ENCODE results near the gene KRT77. TPM values are rescaled to one million over a fixed set of nuclear protein-coding genes. Genes with fewer than 3 reads are reported as not detected.

Gene KRT77
- polyA plus RNA-seq, 1 donor from 2014 or later: not detected

DNA sequence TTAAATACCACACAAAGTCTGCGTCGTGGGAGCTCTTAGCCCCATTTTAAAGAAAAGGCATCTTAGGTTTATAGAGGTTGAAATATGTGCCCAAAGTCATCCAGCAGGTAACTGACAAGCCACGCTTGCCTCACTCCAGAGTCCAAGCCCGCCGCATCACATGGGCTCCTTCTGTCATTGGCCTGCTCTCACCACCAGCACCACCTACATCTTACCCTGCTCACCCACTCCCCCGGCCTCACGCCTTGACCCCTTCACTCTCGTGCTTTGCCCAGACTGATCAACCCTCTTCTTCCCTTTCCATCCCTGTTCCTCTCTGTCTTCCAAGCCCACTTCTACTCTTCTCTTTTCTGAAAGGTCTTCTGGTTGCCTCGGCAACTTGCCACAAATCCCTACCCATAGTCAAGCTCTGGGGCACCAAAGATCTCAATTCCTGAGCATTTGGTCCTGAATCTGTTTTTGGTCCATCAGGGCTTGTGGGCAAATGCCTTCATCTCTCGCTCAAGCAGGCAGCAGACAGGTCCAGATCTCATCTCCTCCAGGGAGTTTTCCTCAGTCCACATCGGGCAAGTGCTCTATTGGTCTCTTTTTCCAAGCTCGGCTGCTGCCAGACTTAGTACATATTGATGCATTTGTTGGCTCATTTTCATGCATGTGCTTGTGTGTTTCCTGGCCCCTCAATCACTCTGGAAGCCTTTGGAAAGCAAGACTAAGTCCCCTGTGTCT, 19.6 kb downstream of the KRT77 start:
- H3K79me2 ChIP-seq (replicated peaks; ENCODE audit: insufficient read depth, low read length): no peaks in the 10 kb centered on the region
- H3K9ac ChIP-seq (ENCODE audit: low read length): no peak overlapping the region
- H3K4me2 ChIP-seq (ENCODE audit: low read length): no peak overlapping the region
- no peaks in the 10 kb centered on the region for H3K9me2 ChIP-seq (ENCODE audit: insufficient read depth, low read length)
- H3K27me3 ChIP-seq (ENCODE audit: insufficient read depth, low read depth, low read length): peaks cover 4% of the 10 kb centered on the region
- no peak overlapping the region for H3K27ac ChIP-seq (ENCODE audit: low read length)
- TF ChIP-seq RAD21 (conservative IDR thresholded peaks at IDR 0.05): no peak
- TF ChIP-seq, protein P1, sequence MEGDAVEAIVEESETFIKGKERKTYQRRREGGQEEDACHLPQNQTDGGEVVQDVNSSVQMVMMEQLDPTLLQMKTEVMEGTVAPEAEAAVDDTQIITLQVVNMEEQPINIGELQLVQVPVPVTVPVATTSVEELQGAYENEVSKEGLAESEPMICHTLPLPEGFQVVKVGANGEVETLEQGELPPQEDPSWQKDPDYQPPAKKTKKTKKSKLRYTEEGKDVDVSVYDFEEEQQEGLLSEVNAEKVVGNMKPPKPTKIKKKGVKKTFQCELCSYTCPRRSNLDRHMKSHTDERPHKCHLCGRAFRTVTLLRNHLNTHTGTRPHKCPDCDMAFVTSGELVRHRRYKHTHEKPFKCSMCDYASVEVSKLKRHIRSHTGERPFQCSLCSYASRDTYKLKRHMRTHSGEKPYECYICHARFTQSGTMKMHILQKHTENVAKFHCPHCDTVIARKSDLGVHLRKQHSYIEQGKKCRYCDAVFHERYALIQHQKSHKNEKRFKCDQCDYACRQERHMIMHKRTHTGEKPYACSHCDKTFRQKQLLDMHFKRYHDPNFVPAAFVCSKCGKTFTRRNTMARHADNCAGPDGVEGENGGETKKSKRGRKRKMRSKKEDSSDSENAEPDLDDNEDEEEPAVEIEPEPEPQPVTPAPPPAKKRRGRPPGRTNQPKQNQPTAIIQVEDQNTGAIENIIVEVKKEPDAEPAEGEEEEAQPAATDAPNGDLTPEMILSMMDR (IDR thresholded peaks at IDR 0.05; ENCODE audit: poor library complexity, severe bottlenecking): no peak
- no peak for TF ChIP-seq EP300 (conservative IDR thresholded peaks at IDR 0.05; ENCODE audit: poor library complexity, severe bottlenecking)
- no peak for TF ChIP-seq POLR2AphosphoS5 (IDR thresholded peaks at IDR 0.05)
- no peak for TF ChIP-seq SMC3 (conservative IDR thresholded peaks at IDR 0.05; ENCODE audit: poor library complexity)
- H3K36me3 ChIP-seq (ENCODE audit: insufficient read depth, low read length): no peaks in the 10 kb centered on the region
- H3K4me3 ChIP-seq (ENCODE audit: low read length): no peak overlapping the region
- H3K9me3 ChIP-seq (ENCODE audit: low read length): no peaks in the 10 kb centered on the region
- no peaks in the 10 kb centered on the region for H3F3A ChIP-seq (ENCODE audit: insufficient read depth, low read length, poor library complexity, severe bottlenecking)
- H4K20me1 ChIP-seq (ENCODE audit: insufficient read depth): no peaks in the 10 kb centered on the region
- H2AFZ ChIP-seq (ENCODE audit: low read depth, low read length): no peak overlapping the region

DNA sequence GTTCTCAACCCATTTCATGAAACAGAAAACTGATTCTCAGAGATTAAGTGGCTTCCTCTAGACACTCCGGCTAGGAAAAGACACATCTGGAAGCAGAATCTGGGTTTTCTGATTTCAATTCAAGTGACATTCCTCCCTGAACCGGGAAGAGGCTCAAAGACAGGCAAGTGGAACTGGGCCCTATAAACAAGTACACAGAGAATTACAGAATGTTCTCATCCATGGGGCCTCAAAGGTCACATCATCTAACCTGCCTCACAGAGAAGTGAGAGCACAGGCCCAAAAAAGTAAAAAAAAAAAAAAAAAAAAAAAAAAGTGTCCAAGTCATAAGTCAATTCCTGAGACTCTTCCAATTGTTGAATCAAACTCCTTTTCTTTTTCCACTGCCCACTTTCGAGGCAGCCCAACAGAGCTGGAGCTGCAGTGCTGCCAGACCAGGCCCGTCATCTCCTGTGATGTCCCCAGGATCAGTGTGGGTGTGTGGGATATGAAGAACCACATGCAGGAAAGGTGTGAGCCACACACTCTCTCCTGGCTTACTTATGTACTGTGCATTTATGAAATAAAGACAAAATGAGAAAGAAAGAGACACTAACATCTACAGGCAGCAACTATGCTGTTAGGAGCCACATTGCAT, 20.3 kb downstream of the KRT77 start:
- Histone ChIP-seq H3K4me3 (ENCODE audit: low read length) (no peak overlapping the region), H3K79me2 (replicated peaks; ENCODE audit: insufficient read depth, low read length) (no peaks in the 10 kb centered on the region), H3K27me3 (ENCODE audit: insufficient read depth, low read depth, low read length) (no peaks in the 10 kb centered on the region), H3K9ac (ENCODE audit: low read length) (no peak overlapping the region), H3K27ac (ENCODE audit: low read length) (no peak overlapping the region), H3K36me3 (ENCODE audit: insufficient read depth, low read length) (no peaks in the 10 kb centered on the region), H4K20me1 (ENCODE audit: insufficient read depth) (no peaks in the 10 kb centered on the region), H3K9me3 (ENCODE audit: low read length) (no peaks in the 10 kb centered on the region), H3K9me2 (ENCODE audit: insufficient read depth, low read length) (no peaks in the 10 kb centered on the region), H2AFZ (ENCODE audit: low read depth, low read length) (no peak overlapping the region), H3F3A (ENCODE audit: insufficient read depth, low read length, poor library complexity, severe bottlenecking) (no peaks in the 10 kb centered on the region), H3K4me2 (ENCODE audit: low read length) (no peak overlapping the region)
- TF ChIP-seq POLR2AphosphoS5 (IDR thresholded peaks at IDR 0.05): no peak
- TF ChIP-seq MXI1 (conservative IDR thresholded peaks at IDR 0.05; ENCODE audit: poor library complexity, severe bottlenecking): no peak
- TF ChIP-seq EZH2 (IDR thresholded peaks at IDR 0.05; ENCODE audit: borderline replicate concordance, insufficient read depth, low read length, poor library complexity, severe bottlenecking): no peak
- TF ChIP-seq EP300 (conservative IDR thresholded peaks at IDR 0.05; ENCODE audit: poor library complexity, severe bottlenecking): no peak
- no peak for TF ChIP-seq RAD21 (conservative IDR thresholded peaks at IDR 0.05)
- TF ChIP-seq, protein P1 (IDR thresholded peaks at IDR 0.05; ENCODE audit: poor library complexity, severe bottlenecking): no peak

DNA sequence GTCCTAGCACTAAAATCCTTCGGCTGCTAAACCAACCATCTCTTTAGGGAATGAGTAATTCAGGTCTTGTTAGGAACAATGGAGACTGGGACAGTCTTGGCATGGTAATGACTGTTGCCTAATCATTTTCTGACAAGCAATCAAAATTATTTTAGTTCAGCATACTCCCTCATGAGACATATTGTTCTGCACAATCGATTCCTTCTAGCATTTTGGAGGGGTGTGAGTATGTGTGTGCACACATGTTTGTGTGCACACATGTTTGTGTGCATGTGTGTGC, 21.0 kb downstream of the KRT77 start:
- Histone ChIP-seq H3K27me3 (ENCODE audit: insufficient read depth, low read depth, low read length) (no peaks in the 10 kb centered on the region), H3K4me2 (ENCODE audit: low read length) (no peak overlapping the region), H3K27ac (ENCODE audit: low read length) (no peak overlapping the region), H3K79me2 (replicated peaks; ENCODE audit: insufficient read depth, low read length) (no peaks in the 10 kb centered on the region), H2AFZ (ENCODE audit: low read depth, low read length) (no peak overlapping the region), H3K9me3 (ENCODE audit: low read length) (no peaks in the 10 kb centered on the region), H3K4me3 (ENCODE audit: low read length) (no peak overlapping the region), H3K9ac (ENCODE audit: low read length) (no peak overlapping the region), H3K36me3 (ENCODE audit: insufficient read depth, low read length) (no peaks in the 10 kb centered on the region), H3K9me2 (ENCODE audit: insufficient read depth, low read length) (no peaks in the 10 kb centered on the region), H3F3A (ENCODE audit: insufficient read depth, low read length, poor library complexity, severe bottlenecking) (no peaks in the 10 kb centered on the region), H4K20me1 (ENCODE audit: insufficient read depth) (no peaks in the 10 kb centered on the region)
- TF ChIP-seq MXI1 (conservative IDR thresholded peaks at IDR 0.05; ENCODE audit: poor library complexity, severe bottlenecking) (no peak), EZH2 (IDR thresholded peaks at IDR 0.05; ENCODE audit: borderline replicate concordance, insufficient read depth, low read length, poor library complexity, severe bottlenecking) (no peak), POLR2AphosphoS5 (IDR thresholded peaks at IDR 0.05) (no peak), SMC3 (conservative IDR thresholded peaks at IDR 0.05; ENCODE audit: poor library complexity) (no peak), RAD21 (conservative IDR thresholded peaks at IDR 0.05) (no peak), TAF1 (IDR thresholded peaks at IDR 0.05; ENCODE audit: low read depth) (no peak), EP300 (conservative IDR thresholded peaks at IDR 0.05; ENCODE audit: poor library complexity, severe bottlenecking) (no peak)
- TF ChIP-seq, protein P2, sequence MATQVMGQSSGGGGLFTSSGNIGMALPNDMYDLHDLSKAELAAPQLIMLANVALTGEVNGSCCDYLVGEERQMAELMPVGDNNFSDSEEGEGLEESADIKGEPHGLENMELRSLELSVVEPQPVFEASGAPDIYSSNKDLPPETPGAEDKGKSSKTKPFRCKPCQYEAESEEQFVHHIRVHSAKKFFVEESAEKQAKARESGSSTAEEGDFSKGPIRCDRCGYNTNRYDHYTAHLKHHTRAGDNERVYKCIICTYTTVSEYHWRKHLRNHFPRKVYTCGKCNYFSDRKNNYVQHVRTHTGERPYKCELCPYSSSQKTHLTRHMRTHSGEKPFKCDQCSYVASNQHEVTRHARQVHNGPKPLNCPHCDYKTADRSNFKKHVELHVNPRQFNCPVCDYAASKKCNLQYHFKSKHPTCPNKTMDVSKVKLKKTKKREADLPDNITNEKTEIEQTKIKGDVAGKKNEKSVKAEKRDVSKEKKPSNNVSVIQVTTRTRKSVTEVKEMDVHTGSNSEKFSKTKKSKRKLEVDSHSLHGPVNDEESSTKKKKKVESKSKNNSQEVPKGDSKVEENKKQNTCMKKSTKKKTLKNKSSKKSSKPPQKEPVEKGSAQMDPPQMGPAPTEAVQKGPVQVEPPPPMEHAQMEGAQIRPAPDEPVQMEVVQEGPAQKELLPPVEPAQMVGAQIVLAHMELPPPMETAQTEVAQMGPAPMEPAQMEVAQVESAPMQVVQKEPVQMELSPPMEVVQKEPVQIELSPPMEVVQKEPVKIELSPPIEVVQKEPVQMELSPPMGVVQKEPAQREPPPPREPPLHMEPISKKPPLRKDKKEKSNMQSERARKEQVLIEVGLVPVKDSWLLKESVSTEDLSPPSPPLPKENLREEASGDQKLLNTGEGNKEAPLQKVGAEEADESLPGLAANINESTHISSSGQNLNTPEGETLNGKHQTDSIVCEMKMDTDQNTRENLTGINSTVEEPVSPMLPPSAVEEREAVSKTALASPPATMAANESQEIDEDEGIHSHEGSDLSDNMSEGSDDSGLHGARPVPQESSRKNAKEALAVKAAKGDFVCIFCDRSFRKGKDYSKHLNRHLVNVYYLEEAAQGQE (IDR thresholded peaks at IDR 0.05; ENCODE audit: borderline replicate concordance): no peak
- TF ChIP-seq, protein P1 (IDR thresholded peaks at IDR 0.05; ENCODE audit: poor library complexity, severe bottlenecking): no peak

All from neural cell (in vitro differentiated cells).